C4-2B (cell line): ENCODE measurements around the gene LHFPL6.

Experiments
- CTCF ChIP-seq: fragments of 450-650 bp; conservative IDR thresholded peaks from 2 replicates; pipeline ENCODE4 v1.5.1; 2017; ENCODE audit warnings: mild to moderate bottlenecking
- ZFX ChIP-seq: fragments of 450-650 bp; IDR thresholded peaks from 2 replicates; pipeline ENCODE4 v1.6.1; 2017

DNA sequence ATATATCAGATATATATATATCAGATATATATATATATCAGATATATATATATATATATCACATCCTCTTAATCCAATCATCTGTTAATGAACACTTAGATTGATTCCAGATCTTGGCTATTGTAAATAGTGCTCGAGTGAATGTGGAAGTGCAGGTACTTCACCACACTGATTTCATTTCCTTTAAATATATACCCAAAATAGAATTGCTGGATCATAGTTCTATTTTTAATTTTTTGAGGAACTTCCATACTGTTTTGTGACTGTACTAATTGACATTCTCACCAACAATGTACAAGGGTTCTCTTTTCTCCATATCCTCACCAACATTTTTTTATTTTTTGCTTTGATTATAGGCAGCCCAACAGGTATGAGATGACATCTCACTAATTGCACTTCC lies 287.2 kb downstream of the LHFPL6 start:
- TF ChIP-seq CTCF (no peak), ZFX (no peak)
